Measurements from ENCODE around the gene PASD1.
"Not testable (repeated sequence)": the region's sequence is repeated elsewhere in the genome, so short reads cannot be mapped to it uniquely, and the experiment has no call there.

GRCh38 chrX:151593384-151593783 lies 29.9 kb downstream of the PASD1 start:
- not testable (repeated sequence) for TF ChIP-seq CTCF (conservative IDR thresholded peaks at IDR 0.05); EZH2 (IDR thresholded peaks at IDR 0.05; ENCODE audit: low read depth)

Data from PC-9 (cell line).